Measurements from ENCODE around the gene KANSL1L.
"Not testable (repeated sequence)": the region's sequence is repeated elsewhere in the genome, so short reads cannot be mapped to it uniquely, and the experiment has no call there.

Gene KANSL1L

GRCh38 chr2:210189452-210190138, 18.4 kb upstream of the KANSL1L start:
- Mint-ChIP-seq H3K36me3 (peaks cover 9 to 10% of the 10 kb centered on the region in 2 donors), H3K27me3 (peaks cover 5 to 7% of the 10 kb centered on the region in 2 donors), H3K4me1 (no peaks in the 10 kb centered on the region), H3K9me3 (peaks cover 16 to 17% of the 10 kb centered on the region in 2 donors), H3K4me3 (no peak overlapping the region), H3K27ac (no peak overlapping the region)
- DNase-seq (no peak), ATAC-seq (replicated peaks) (no peak)

GRCh38 chr2:210188755-210189154, 17.5 kb upstream of the KANSL1L start:
- DNase-seq (no peak), ATAC-seq (replicated peaks) (no peak)
- Mint-ChIP-seq H3K4me1 (no peaks in the 10 kb centered on the region), H3K36me3 (peaks cover 16 to 18% of the 10 kb centered on the region in 2 donors), H3K9me3 (peaks cover 22 to 24% of the 10 kb centered on the region in 2 donors), H3K27ac (no peak overlapping the region), H3K4me3 (no peak overlapping the region), H3K27me3 (peaks cover 7 to 11% of the 10 kb centered on the region in 2 donors)

GRCh38 chr2:210188190-210188589, 17.0 kb upstream of the KANSL1L start:
- ATAC-seq (replicated peaks) (no peak), DNase-seq (no peak)
- H3K4me3 Mint-ChIP-seq, result no peak overlapping the region
- H3K36me3 Mint-ChIP-seq, result peaks cover 16 to 18% of the 10 kb centered on the region in 2 donors
- no peaks in the 10 kb centered on the region for H3K4me1 Mint-ChIP-seq
- peaks cover 7 to 11% of the 10 kb centered on the region in 2 donors for H3K27me3 Mint-ChIP-seq
- no peak overlapping the region for H3K27ac Mint-ChIP-seq
- peaks cover 24 to 30% of the 10 kb centered on the region in 2 donors for H3K9me3 Mint-ChIP-seq

- peaks cover 17 to 20% of the 10 kb centered on the region in 2 donors for H3K27me3 Mint-ChIP-seq
- not testable (repeated sequence) for H3K4me3 Mint-ChIP-seq; H3K27ac Mint-ChIP-seq; H3K4me1 Mint-ChIP-seq; DNase-seq; ATAC-seq (replicated peaks)
- H3K36me3 Mint-ChIP-seq, result peaks cover 16 to 21% of the 10 kb centered on the region in 2 donors
- H3K9me3 Mint-ChIP-seq, result peaks cover 28 to 36% of the 10 kb centered on the region in 2 donors
Observed at GRCh38 chr2:210183936-210184335, 12.7 kb upstream of the KANSL1L start.

- Mint-ChIP-seq H3K9me3 (peaks cover 28 to 35% of the 10 kb centered on the region in 2 donors), H3K27me3 (peaks cover 14 to 20% of the 10 kb centered on the region in 2 donors)
Observed at GRCh38 chr2:210181606-210182088, 10.4 kb upstream of the KANSL1L start.

GRCh38 chr2:210181033-210181605, 9.9 kb upstream of the KANSL1L start:
- not testable (repeated sequence) for ATAC-seq (replicated peaks); H3K27ac Mint-ChIP-seq; H3K4me1 Mint-ChIP-seq; H3K4me3 Mint-ChIP-seq; DNase-seq
- Mint-ChIP-seq H3K27me3 (peaks cover 14 to 16% of the 10 kb centered on the region in 2 donors), H3K9me3 (peaks cover 24 to 30% of the 10 kb centered on the region in 2 donors), H3K36me3 (peaks cover 13 to 19% of the 10 kb centered on the region in 2 donors)

More at GRCh38 chr2:210181606-210182088, 10.4 kb upstream of the KANSL1L start:
- not testable (repeated sequence) for ATAC-seq (replicated peaks); H3K4me3 Mint-ChIP-seq; H3K27ac Mint-ChIP-seq; DNase-seq; H3K4me1 Mint-ChIP-seq
- H3K36me3 Mint-ChIP-seq, result peaks cover 16 to 19% of the 10 kb centered on the region in 2 donors

GRCh38 chr2:210180477-210180876, 9.3 kb upstream of the KANSL1L start:
- peaks cover 13 to 16% of the 10 kb centered on the region in 2 donors for H3K36me3 Mint-ChIP-seq

GRCh38 chr2:210179351-210179990, 8.3 kb upstream of the KANSL1L start:
- H3K4me1 Mint-ChIP-seq, result no peaks in the 10 kb centered on the region
- H3K36me3 Mint-ChIP-seq, result peaks cover 7 to 11% of the 10 kb centered on the region in 2 donors
- DNase-seq (no peak), ATAC-seq (replicated peaks) (no peak)
- H3K27ac Mint-ChIP-seq, result no peak overlapping the region
- H3K27me3 Mint-ChIP-seq, result peaks cover 10 to 15% of the 10 kb centered on the region in 2 donors
- peaks cover 13 to 19% of the 10 kb centered on the region in 2 donors for H3K9me3 Mint-ChIP-seq
- H3K4me3 Mint-ChIP-seq, result no peak overlapping the region

More at GRCh38 chr2:210180477-210180876, 9.3 kb upstream of the KANSL1L start:
- Mint-ChIP-seq H3K9me3 (peaks cover 19 to 27% of the 10 kb centered on the region in 2 donors), H3K4me1 (no peaks in the 10 kb centered on the region), H3K4me3 (no peak overlapping the region), H3K27me3 (peaks cover 11 to 15% of the 10 kb centered on the region in 2 donors), H3K27ac (no peak overlapping the region)
- ATAC-seq (replicated peaks) (no peak), DNase-seq (no peak)

GRCh38 chr2:210177769-210178168, 6.6 kb upstream of the KANSL1L start:
- Mint-ChIP-seq H3K36me3 (peaks cover 0 to 2% of the 10 kb centered on the region in 2 donors), H3K27me3 (peaks cover 9% of the 10 kb centered on the region in 2 donors), H3K4me3 (no peak overlapping the region), H3K9me3 (peaks cover 3 to 5% of the 10 kb centered on the region in 2 donors), H3K4me1 (no peaks in the 10 kb centered on the region), H3K27ac (no peak overlapping the region)
- ATAC-seq (replicated peaks) (no peak), DNase-seq (no peak)

- H3K4me3 Mint-ChIP-seq; H3K36me3 Mint-ChIP-seq; H3K4me1 Mint-ChIP-seq; H3K9me3 Mint-ChIP-seq; DNase-seq; ATAC-seq (replicated peaks); H3K27ac Mint-ChIP-seq; H3K27me3 Mint-ChIP-seq: not testable (repeated sequence)
Observed at GRCh38 chr2:210177115-210177514, 5.9 kb upstream of the KANSL1L start.

GRCh38 chr2:210174086-210174485, 2.9 kb upstream of the KANSL1L start:
- Mint-ChIP-seq H3K36me3 (no peaks in the 10 kb centered on the region), H3K27me3 (no peaks in the 10 kb centered on the region), H3K4me3 (no peak overlapping the region), H3K27ac (no peak overlapping the region), H3K4me1 (peaks cover 5 to 9% of the 10 kb centered on the region in 2 donors), H3K9me3 (peaks cover 0 to 1% of the 10 kb centered on the region in 2 donors)
- ATAC-seq (replicated peaks), result no peak
- no peak for DNase-seq

- Mint-ChIP-seq H3K36me3 (no peaks in the 10 kb centered on the region), H3K4me3 (peak overlapping the region; percentile 90 to 98), H3K9me3 (peaks cover 0 to 1% of the 10 kb centered on the region in 2 donors), H3K27me3 (no peaks in the 10 kb centered on the region), H3K27ac (peak overlapping the region; percentile 85), H3K4me1 (peaks cover 6 to 17% of the 10 kb centered on the region in 2 donors)
- no peak for DNase-seq
- ATAC-seq (replicated peaks), result no peak
Observed at GRCh38 chr2:210172219-210172575, 988 bp upstream of the KANSL1L start.

GRCh38 chr2:210170446-210171303, 534 bp downstream of the KANSL1L start:
- no peaks in the 10 kb centered on the region for H3K27me3 Mint-ChIP-seq
- no peaks in the 10 kb centered on the region for H3K9me3 Mint-ChIP-seq
- H3K4me3 Mint-ChIP-seq, result peak overlapping the region; percentile 98
- H3K4me1 Mint-ChIP-seq, result peaks cover 6 to 17% of the 10 kb centered on the region in 2 donors
- ATAC-seq (replicated peaks) (peak; percentile 83), DNase-seq (peak; percentile 93)
- H3K27ac Mint-ChIP-seq, result peak overlapping the region; percentile 98
- H3K36me3 Mint-ChIP-seq, result no peaks in the 10 kb centered on the region

- H3K36me3 Mint-ChIP-seq, result no peaks in the 10 kb centered on the region
- H3K9me3 Mint-ChIP-seq, result no peaks in the 10 kb centered on the region
- H3K4me3 Mint-ChIP-seq, result peak overlapping the region; percentile 98
Observed at GRCh38 chr2:210170196-210170445, 1.1 kb downstream of the KANSL1L start.

More at GRCh38 chr2:210170196-210170445, 1.1 kb downstream of the KANSL1L start:
- peaks cover 6 to 17% of the 10 kb centered on the region in 2 donors for H3K4me1 Mint-ChIP-seq
- H3K27me3 Mint-ChIP-seq, result no peaks in the 10 kb centered on the region
- no peak for DNase-seq
- no peak for ATAC-seq (replicated peaks)
- peak overlapping the region; percentile 98 for H3K27ac Mint-ChIP-seq
